ENCODE data around the gene AUNIP. TPM values are rescaled to one million over a fixed set of nuclear protein-coding genes. Genes with fewer than 3 reads are reported as not detected.

The AUNIP gene
- total RNA-seq, 1 donor from 2014 or later: 0.11 TPM

DNA sequence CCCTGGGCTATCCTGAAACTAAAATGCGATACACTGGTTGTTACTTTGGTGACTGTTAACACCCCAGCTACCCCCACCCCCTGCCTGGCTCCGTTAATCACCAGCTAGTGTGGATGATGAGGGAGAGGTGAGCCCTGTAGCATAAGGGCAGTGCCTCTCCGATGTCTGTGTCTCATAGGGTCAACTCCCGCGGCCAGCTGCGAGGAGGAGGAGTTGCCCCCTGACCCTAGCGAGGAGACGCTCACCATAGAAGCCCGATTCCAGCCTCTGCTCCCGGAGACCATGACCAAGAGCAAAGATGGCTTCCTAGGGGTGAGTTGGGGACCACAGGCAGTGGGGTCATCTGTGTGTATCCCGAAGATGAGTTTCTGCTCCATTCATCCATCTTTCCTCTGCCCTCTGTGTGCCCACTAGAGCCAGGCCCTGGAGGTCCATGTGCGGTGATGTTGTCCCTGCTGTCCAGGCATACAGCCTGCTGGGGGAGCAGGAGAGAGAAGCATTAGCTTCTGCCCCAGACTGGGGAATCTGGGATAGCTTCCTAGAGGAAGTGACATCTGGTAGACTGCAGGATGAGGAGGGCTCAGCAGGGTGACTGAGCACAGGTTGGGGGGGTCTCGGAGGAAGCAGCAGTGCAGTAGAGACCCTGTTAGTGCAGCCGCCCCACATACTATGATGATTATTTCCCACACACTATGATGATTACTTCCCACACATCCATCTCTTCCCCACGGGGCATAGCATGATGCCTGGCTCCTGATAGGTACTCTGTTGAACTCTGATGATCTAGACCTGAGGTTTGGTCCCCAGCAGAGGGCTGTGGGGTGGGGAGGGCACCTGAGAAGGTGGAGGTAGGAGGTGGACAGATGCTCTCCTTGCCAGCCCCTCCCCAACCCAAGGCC lies 54.0 kb downstream of the AUNIP start:
- intact Hi-C loops (cut with DNase I): loop anchor here (5.0 kb wide), 1 partner anchor 298 kb away; no protein-coding TSS in a partner anchor
- no peak for DNase-seq
- no peak for ATAC-seq (ENCODE audit: poor library complexity)

DNA sequence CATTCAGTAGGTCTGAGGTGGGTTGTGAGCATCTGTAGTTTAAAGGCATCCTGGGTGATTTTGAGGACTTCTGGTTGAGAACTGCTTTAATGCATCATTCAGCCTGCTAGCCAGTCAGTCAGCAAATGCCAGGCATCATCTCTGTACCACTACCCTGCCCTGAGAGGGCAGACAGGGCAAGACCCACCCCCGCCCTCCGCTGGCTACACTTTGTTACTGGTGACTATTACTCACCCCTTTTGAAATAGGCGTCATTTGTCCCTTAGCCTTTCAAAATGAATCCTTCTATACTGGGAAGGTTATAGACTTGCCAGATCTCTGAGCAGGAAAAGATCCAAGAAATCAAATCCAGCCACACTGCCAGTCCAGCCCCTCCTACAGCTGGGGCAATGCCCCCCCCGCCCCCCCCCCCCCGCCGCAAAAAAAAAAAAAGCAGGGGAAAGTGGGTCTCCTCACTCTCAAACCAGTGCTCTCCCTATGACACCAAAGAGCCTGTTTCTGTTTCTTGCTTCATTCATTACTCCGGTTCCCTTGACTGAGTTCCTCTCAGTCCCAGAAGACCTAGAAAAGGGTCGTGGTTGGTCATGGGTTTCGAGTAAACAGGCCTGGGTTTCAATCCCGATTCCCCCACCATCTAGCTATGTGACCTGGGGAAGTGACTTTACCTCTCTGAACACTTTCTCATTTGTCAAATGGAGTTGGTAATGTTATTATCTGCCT lies 54.9 kb downstream of the AUNIP start:
- DNase-seq: no peak
- no peak for ATAC-seq (ENCODE audit: poor library complexity)
- intact Hi-C loops (cut with DNase I): no loop called here

DNA sequence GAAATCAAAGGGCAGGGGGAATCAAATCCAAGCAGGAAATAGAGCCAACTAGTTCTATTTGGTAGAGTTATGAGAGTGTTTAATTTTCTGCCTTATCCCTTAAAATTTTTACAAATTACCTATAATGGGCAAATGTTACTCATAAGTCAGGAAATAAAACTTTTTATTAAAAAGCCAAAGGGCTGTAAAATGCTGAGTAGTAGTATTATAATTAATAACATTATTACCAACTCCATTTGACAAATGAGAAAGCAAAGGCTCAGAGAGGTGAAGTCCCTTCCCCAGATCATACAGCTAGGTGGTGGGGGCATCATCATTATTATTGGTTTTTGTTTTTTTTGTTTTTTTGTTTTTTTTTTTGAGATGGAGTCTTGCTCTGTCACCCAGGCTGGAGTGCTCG lies 55.9 kb downstream of the AUNIP start:
- no peak for ATAC-seq (ENCODE audit: poor library complexity)
- intact Hi-C loops (cut with DNase I): no loop called here
- DNase-seq: no peak

DNA sequence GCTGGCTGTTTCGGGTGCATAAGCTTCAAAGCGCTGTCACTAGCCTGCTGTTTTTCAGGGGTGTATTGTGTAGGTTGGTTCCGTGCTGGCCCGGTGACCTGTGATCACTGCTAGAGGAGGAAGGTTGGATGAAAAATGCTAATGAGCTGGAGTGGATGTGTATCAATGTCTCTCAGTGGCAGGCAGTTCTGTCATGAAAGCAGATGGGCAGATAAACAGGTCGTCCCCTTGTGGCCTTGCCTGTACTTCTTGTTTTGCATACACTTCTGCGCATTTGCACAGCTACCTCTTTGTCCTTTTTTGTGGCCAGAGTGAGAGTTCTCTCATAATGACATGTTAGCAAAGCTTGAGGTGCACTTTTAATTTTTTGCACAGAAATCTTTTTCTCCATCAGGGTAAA lies 56.3 kb downstream of the AUNIP start:
- ATAC-seq (ENCODE audit: poor library complexity) (no peak), DNase-seq (no peak)
- intact Hi-C loops (cut with DNase I): no loop called here

DNA sequence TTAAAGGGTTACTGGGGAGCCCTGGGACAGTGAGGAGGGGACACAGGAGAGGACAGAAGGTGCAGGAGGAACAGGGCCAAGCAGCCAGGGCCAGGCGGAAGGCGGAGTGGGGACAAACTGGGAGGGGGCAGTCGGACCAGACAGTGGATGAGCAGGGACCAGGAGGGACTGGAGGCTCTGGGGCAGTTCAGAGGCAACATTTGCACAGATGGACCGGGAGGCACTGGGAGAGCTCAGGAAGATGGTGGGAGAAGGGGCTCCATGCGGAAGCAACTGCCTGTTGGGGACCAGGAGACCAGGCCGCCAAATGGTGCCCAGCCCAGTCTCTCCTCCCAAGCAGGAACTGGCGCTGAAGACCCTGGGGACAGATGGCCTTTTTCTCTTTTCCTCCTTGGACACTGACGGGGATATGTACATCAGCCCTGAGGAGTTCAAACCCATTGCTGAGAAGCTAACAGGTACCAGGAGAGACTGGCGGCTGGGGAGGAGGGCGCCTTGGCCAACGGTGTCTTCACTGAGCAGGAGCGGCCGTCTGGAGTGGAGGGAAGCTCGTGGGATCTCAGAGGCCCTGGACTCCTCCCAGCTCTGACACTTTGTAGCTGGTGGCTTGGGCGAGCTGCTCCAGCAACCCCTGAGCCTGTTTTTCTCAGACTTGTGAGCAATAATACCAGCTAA lies 58.4 kb downstream of the AUNIP start:
- DNase-seq (no peak), ATAC-seq (ENCODE audit: poor library complexity) (peak; percentile 5)
- intact Hi-C loops (cut with DNase I): no loop called here

DNA sequence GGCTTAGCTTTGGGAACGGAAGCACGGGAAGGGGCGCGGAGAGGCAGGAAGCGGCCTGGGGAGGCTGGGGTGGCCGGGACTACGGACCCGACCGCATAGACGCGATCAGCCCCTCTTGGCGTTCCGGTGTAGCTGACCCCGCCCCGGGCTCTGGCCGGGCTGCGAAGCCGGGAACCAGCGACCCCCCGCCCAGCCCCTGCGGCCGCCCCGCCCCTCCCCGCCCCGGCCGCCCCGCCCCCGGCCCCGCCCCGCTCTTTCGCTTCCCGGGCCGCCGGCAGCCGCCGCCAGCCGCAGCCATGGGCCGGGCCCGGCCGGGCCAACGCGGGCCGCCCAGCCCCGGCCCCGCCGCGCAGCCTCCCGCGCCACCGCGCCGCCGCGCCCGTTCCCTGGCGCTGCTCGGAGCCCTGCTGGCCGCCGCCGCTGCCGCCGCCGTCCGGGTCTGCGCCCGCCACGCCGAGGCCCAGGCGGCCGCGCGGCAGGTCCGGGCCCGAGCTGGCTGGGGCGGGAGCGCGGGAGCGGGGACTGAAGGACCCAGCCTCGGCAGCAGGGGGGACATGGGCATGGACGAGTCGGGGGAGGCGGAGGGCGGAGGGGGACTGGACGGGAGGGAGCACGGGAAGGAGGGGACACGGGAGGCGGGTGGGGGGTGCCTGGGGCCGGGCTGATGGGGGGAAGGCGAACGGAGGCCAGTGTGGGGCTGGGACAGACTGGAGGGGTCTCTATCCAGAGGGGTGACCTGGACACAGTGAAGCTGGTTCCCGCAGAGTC lies 59.1 kb downstream of the AUNIP start, which contains the start of gene SELENON:
SELENON (plus strand) TSS at position 259 of the 768 bp plus-strand sequence; CDS start at position 297, 38 bp downstream.
- peak; percentile 70 for ATAC-seq (ENCODE audit: poor library complexity)
- intact Hi-C loops (cut with DNase I): loop anchor here (5.0 kb wide), 1 partner anchor 193 kb away; no protein-coding TSS in a partner anchor
- peak; percentile 90 for DNase-seq

DNA sequence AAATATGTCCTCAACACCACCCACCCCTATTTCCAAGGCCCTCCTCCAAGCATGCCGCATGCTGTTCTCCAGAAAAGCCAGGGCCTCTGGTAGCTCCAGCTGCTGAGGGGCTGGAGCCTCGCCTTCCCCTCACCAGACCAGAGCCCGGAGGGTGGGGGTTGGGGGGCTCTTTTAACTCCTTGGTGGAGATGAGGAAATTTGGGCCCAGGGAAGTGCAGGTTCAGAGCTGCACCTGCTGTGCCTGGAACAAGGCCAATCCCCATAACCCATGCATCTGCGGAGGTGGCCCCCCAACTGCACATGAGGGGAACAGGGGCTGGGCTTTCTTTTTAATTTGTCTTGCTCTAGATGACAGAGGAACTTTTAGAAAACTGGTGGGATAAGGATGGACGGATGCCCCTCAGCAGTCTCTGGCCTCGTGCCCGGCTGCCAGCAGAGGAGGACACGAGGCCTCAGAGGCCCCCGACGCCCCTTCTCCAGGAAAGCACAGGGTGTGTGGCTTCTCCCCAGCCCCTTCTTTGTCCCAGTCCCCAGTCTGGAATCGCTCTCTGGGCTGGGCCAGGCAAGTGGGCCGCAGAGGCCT lies 59.8 kb downstream of the AUNIP start:
- intact Hi-C loops (cut with DNase I): loop anchor here (5.0 kb wide), 1 partner anchor 192 kb away; no protein-coding TSS in a partner anchor
- ATAC-seq (ENCODE audit: poor library complexity): no peak
- no peak for DNase-seq

DNA sequence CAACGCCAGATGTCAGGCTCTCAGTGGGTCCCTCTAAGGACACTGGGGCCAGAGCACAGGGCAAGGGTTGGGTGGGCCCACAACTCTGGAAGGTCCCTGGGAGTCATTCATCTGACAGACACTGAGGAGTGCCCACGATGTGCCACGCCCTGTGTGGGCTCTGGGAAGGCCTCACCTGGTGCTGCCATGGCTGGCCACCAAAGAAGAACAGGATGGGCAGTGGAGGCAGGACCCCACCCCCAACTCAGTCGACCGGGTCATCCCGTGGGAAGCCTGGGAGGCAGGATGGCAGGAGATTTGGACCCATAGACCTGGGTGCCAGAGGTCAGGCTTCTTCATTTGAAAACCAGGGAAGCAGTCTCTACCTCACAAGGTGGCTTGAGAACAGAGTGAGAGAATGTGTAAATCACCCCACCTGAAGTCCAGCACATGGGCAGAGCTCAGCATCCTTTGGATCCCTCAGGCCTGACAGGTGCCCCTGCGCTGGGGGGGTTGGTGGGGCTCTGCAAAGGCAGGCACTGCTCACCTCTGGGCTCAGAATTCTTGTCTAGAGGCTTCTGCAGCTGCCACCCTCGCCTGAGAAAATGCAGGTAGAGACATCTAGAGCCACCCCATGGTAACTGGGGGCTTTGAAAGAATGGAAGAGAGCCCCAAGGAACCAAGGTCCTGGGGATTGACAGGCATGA lies 60.4 kb downstream of the AUNIP start:
- intact Hi-C loops (cut with DNase I): loop anchor here (5.0 kb wide), 1 partner anchor 192 kb away; no protein-coding TSS in a partner anchor
- ATAC-seq (ENCODE audit: poor library complexity) (no peak), DNase-seq (peak; percentile 41)

DNA sequence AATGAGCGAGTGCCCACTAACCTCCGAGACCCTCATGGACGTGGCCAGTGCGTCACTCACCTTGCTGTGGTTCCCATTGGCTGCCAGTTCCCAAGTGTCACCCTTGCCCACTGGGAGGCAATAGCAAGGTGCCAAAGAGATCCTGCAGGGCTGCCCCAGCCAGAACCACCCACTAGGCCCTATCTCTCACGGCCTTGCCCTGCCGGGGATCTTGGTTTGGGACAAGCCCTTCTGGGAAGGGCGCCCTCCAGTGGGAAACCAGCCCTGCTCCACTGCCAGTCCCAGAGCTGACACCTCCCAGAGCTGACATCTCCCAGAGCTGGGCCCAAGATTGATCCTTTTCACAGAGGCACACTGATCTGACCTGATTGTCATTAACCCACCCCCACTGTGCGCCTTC lies 61.3 kb downstream of the AUNIP start:
- DNase-seq: peak; percentile 59
- peak; percentile 13 for ATAC-seq (ENCODE audit: poor library complexity)
- intact Hi-C loops (cut with DNase I): loop anchor here (5.0 kb wide), 1 partner anchor 191 kb away; no protein-coding TSS in a partner anchor

DNA sequence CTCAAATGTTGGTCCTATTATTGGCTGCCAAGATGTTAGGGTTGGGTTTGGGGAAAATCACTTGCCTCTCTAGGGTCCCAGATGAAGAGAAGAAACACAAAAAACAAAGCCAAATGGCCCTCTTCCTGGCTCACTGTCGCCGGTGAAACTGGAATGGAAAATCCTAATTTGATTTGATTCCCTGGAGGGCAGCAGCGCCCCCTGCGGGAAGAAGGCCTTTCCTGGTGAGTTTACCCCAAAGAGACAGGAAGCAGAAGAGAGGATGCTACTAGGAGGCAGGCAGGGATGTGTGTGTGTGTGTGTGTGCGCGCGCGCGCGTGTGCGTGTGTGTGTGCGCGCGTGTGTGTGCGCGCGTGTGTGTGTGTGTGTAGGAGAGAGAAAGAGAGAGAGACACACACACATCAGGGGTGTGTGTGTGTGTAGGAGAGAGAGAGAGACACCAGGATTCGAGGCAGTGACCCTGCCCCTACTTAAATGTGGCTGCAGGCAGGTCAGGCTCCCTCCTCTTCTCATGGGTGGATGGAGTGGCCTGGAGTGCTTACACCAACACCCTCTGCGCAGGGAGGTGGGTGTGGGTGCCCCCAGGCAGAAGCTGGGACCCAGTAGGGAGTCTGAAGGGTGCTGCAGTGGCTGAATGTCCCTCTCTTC lies 62.3 kb downstream of the AUNIP start:
- intact Hi-C loops (cut with DNase I): loop anchor here (5.0 kb wide), 1 partner anchor 190 kb away; no protein-coding TSS in a partner anchor
- DNase-seq (peak; percentile 91), ATAC-seq (ENCODE audit: poor library complexity) (peak; percentile 46)

DNA sequence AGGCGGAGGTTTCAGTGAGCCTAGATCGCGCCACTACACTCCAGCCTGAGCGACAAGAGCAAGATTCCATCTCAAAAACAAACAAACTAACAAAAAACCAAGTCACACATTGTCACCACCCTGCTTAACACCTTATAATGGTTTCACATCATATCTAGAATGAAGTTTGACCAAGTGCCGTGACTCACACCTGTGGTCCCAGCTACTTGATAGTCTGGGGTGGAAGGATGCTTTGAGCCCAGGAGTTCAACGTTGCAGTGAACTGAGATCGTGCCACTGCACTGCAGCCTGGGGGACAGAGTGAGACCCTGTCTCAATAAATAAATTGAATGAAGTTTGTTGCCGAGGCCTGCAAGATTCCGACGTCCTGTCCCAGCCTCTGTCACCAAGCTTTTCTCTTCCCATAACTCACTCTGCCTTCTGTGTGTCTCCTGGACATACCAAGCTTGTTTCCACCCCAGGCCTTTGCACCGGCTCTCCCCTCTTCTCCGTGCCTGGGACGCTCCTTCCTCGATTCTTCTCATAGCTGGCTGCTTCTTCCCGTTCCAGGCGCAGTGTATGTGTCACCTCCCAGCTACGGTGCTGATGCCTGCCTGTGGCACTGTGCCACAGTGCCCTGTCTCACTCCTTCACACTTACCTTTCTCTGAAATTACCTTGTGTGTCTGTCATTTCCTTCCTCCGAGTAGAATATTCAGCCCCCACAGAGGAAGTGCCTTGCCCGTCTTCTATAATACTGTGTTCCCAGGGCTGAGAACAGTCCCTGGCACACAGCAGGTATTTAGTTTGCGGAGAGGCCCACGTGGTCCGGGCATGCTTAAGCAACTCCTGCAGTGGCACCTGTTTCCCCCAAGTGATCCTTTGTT lies 63.1 kb downstream of the AUNIP start:
- ATAC-seq (ENCODE audit: poor library complexity) (peak; percentile 25), DNase-seq (no peak)
- intact Hi-C loops (cut with DNase I): loop anchor here (5.0 kb wide), 1 partner anchor 189 kb away; no protein-coding TSS in a partner anchor

DNA sequence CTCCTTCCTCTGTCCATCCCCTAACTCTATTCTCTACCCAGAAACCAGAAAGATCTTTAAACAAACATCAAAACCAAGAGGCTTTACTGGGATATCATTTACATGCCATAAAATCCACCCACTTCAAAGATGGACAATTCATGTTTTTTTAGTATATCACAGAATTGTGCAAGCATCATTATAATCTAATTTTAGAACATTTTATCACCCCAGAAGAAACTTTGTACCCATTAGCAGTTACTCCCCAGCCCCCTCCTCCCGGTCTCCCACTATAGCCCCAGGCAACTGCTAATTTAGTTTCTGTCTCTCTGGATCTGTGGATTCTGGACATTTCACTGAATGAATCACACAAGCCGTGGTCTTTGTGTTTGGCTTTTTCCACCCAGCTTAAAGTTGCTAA lies 64.0 kb downstream of the AUNIP start:
- ATAC-seq (ENCODE audit: poor library complexity): no peak

DNA sequence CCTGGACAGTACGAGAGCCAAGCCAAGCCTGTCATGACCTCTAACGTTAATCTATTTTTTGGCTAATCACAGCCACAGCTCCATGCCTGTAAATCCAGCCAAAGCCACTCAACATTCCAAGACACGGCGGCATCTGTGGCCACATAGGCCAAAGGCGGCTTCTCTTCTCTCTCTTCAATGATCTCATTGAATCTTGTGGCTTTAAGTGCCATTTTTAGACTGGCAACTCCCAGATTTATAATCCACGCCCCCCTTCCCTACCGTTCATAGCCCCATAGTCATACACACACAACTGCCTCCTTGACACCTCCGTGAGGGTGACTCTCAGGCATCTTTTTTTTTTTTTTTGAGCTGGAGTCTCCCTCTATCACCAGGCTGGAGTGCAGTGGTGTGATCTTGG lies 64.9 kb downstream of the AUNIP start:
- intact Hi-C loops (cut with DNase I): no loop called here
- ATAC-seq (ENCODE audit: poor library complexity) (no peak), DNase-seq (no peak)

More for the DNA sequence above, 64.0 kb downstream of the AUNIP start:
- intact Hi-C loops (cut with DNase I): loop anchor here (5.0 kb wide), 1 partner anchor 188 kb away; no protein-coding TSS in a partner anchor
- DNase-seq: no peak

DNA sequence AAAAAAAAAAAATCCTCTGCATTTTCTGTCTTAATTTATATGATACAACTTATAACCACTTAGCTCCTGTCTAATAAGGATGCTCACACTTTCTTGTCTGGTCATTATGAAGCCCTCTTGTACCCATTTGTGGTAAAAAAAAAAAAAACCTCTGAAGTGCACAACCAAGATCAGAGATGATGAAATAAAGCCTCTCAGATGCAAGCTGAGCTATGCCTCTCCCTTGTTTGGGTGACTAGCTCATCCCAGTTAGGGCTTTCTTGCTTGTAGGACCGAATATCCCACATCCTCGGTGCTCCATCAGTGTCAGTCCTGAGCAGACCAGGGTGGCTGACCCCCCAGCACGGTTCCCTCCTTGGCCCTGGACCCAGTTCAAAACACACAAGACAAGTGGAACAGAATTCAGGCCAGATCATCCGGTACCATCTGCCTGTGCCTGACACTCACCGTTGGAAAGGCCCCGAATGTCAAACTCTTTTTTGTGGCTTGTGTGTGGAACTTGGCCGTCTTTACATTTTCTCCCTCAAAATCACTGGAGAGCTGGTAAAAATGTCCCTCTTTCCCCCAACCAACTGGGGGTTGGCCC lies 65.6 kb downstream of the AUNIP start:
- ATAC-seq (ENCODE audit: poor library complexity): no peak
- DNase-seq: no peak
- intact Hi-C loops (cut with DNase I): no loop called here

DNA sequence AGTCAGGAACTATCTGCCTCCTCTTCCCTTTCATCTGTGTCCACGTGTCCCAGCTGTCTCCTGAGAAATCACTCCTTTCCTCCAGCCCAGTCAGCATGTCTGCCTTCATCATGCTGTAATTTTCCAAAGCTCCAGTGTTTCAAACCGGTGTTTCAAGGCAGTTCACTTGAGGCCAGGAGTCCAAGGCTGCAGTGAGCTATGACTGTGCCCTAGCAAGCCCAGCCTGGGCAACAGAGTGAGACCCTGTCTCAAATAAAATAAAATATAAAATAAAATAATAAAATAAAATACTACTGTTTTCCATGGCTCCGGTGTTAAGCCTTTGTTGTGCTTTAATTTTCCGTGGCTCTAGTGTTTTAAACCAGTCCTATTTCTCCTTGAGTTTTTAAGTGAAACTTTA lies 67.1 kb downstream of the AUNIP start:
- DNase-seq (no peak), ATAC-seq (ENCODE audit: poor library complexity) (no peak)
- intact Hi-C loops (cut with DNase I): no loop called here
